Left lung (tissue), 10 donors: Measurements from ENCODE around the gene PHLPP1. TPM values are rescaled to one million over a fixed set of nuclear protein-coding genes. Genes with fewer than 3 reads are reported as not detected.

ENCODE experiments used
- ATAC-seq: fragments of 200-7000 bp; cut with Tn5 transposase; one replicate; pipeline ENCODE4 v1.9.1; 2020; ENCODE audit warnings: moderate library complexity
- DNase-seq, 4 donors: peaks; one replicate each; pipeline ENCODE4 v3.0.0-alpha.2; 2013 to 2020
- H3K27ac ChIP-seq, 2 donors: fragments of 200-600 bp; sonication (generic) in 1 of 2; one replicate each; pipeline versions ENCODE4 v1.5.0 to v1.8.0; 2020 to 2021
- H3K27me3 ChIP-seq, 2 donors: fragments of 200-600 bp; sonication (generic) in 1 of 2; one replicate each; pipeline versions ENCODE4 v1.5.0 to v1.8.0; 2020 to 2021
- H3K36me3 ChIP-seq, 2 donors: fragments of 200-600 bp; sonication (generic) in 1 of 2; one replicate each; pipeline versions ENCODE4 v1.5.0 to v1.8.0; 2020 to 2021
- H3K4me1 ChIP-seq, 2 donors: fragments of 200-600 bp; one replicate each; pipeline ENCODE4 v1.8.0; 2021
- H3K4me3 ChIP-seq, 2 donors: fragments of 200-600 bp; sonication (generic) in 1 of 2; one replicate each; pipeline versions ENCODE4 v1.5.0 to v1.8.0; 2020 to 2021; ENCODE audit warnings: mild to moderate bottlenecking in 1 of 2
- H3K9me3 ChIP-seq, 2 donors: fragments of 200-600 bp; sonication (generic) in 1 of 2; one replicate each; pipeline versions ENCODE4 v1.5.0 to v1.8.0; 2020 to 2021
- CTCF ChIP-seq, 2 donors: fragments of 200-600 bp; sonication (generic) in 1 of 2; IDR thresholded peaks; one replicate each; pipeline versions ENCODE4 v1.5.0 to v1.8.0; 2021; ENCODE audit warnings: antibody characterized with exemption in 2 of 2
- intact Hi-C, 2 donors: fragments of 100-400 bp; cut with DNase I; formaldehyde crosslinking; loops; one replicate each; pipeline versions ENCODE4 v1.11.2 to v1.14.2; 2022
- polyA plus RNA-seq, 6 donors: library from polyadenylated mRNA; unstranded; fragments of 120-200 nt; gene quantifications; one replicate each; pipeline ENCODE4 v1.2.1, GENCODE V29; 2013; ENCODE audit not compliant: insufficient read length in 6 of 6
- total RNA-seq, 2 donors: library from RNA; stranded (reverse); fragmentation: NEBNext Ultra II Directional; extraction: Animal tissue kit (Norgen Biotek cat#: 25700); gene quantifications; one replicate each; pipeline ENCODE4 v1.2.1, GENCODE V29; 2021
- donor health status: DM: no; HTN: yes; CAD: no.
- donor health status: DM: no; HTN: no; CAD: no.

PHLPP1 gene
- total and polyA plus RNA-seq, 8 donors: 7.0 to 13.1 (median 11.0) TPM

DNA sequence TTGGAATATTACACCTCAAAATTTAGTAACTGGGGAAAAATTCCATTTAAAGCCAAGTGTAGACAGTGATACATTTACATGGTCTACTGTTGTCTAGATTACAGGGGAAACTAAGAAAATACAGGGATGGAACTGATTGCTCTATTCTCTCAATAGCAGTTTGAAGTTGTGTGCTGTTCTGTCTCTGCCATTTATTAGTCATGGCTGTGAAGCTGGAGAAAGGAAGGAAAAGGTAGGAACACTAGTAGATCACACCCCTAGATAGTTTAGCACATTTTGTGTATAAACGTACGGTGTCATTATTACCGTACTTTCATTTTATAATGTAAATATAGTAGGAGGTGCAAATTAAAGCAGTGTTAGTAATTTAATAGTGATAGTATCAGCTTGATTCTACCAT lies 170.5 kb downstream of the PHLPP1 start:
- H3K4me1 ChIP-seq: no peaks in the 10 kb centered on the region
- DNase-seq (no peak), ATAC-seq (no peak)
- intact Hi-C loops: no loop called here
- no peaks in the 10 kb centered on the region for H3K36me3 ChIP-seq
- H3K4me3 ChIP-seq: no peak overlapping the region
- no peak overlapping the region for H3K27ac ChIP-seq
- no peaks in the 10 kb centered on the region for H3K27me3 ChIP-seq
- TF ChIP-seq CTCF (IDR thresholded peaks at IDR 0.05): no peak
- no peaks in the 10 kb centered on the region for H3K9me3 ChIP-seq

- no peak for TF ChIP-seq CTCF (IDR thresholded peaks at IDR 0.05)
- peaks cover 0 to 20% of the 10 kb centered on the region in 2 donors for H3K36me3 ChIP-seq
- intact Hi-C loops: no loop called here
- H3K4me1 ChIP-seq: no peaks in the 10 kb centered on the region
- H3K9me3 ChIP-seq: no peaks in the 10 kb centered on the region
- no peak overlapping the region for H3K27ac ChIP-seq
- DNase-seq: no peak
- no peak overlapping the region for H3K4me3 ChIP-seq
- H3K27me3 ChIP-seq: no peaks in the 10 kb centered on the region
- no peak for ATAC-seq
Observed at GRCh38 chr18:62894681-62895390, 179.5 kb downstream of the PHLPP1 start.

GRCh38 chr18:62897153-62897552 lies 181.8 kb downstream of the PHLPP1 start:
- Histone ChIP-seq H3K36me3 (peaks cover 0 to 20% of the 10 kb centered on the region in 2 donors), H3K4me1 (no peaks in the 10 kb centered on the region), H3K4me3 (no peak overlapping the region), H3K9me3 (no peaks in the 10 kb centered on the region), H3K27me3 (no peaks in the 10 kb centered on the region), H3K27ac (no peak overlapping the region)
- ATAC-seq (no peak), DNase-seq (no peak)
- intact Hi-C loops: no loop called here
- no peak for TF ChIP-seq CTCF (IDR thresholded peaks at IDR 0.05)

DNA sequence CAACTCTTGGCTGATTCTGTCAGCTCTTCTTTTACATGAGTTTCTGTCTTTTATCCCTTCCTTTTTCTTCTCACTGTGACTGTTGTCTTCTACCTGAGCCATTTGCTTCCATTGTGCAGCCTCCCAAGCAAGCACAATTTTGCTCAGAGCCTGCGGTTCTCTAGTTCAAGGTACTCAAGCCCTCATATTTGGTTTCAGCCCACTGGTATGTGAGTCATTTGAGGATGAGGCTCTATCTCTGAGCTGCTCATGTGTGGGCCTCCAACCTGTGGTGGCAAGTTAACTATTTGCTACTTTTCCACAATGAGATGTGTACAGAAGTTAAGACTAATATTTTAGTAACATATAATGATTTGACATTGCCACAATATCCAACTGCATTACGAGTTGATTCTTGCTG lies 183.0 kb downstream of the PHLPP1 start:
- intact Hi-C loops: no loop called here
- DNase-seq (no peak), ATAC-seq (no peak)
- Histone ChIP-seq H3K27ac (no peak overlapping the region), H3K4me1 (no peaks in the 10 kb centered on the region), H3K4me3 (no peak overlapping the region), H3K27me3 (no peaks in the 10 kb centered on the region), H3K36me3 (peaks cover 0 to 26% of the 10 kb centered on the region in 2 donors), H3K9me3 (no peaks in the 10 kb centered on the region)
- TF ChIP-seq CTCF (IDR thresholded peaks at IDR 0.05): no peak

DNA sequence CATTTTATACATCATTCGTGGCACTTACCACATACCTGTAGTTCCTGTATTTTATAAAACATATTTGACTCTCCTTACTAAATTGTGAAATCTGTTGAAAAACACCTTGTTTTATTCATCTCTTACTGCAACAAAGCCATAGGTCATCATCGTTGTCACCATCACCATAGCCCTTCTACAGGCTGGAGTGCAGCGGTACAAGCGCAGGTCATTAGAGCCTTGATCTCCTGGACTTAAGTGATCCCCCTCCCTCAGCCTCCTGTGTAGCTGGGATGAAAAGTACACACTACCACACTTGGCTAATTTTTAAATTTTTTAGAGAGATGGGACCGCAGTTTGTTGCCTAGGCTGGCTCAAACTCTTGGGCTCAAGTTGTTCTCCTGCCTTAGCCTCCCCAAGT lies 184.2 kb downstream of the PHLPP1 start:
- H3K27ac ChIP-seq: no peak overlapping the region
- ATAC-seq (no peak), DNase-seq (no peak)
- H3K27me3 ChIP-seq: no peaks in the 10 kb centered on the region
- H3K36me3 ChIP-seq: peaks cover 0 to 30% of the 10 kb centered on the region in 2 donors
- no peaks in the 10 kb centered on the region for H3K9me3 ChIP-seq
- H3K4me3 ChIP-seq: no peak overlapping the region
- TF ChIP-seq CTCF (IDR thresholded peaks at IDR 0.05): no peak
- intact Hi-C loops: no loop called here
- H3K4me1 ChIP-seq: no peaks in the 10 kb centered on the region
